ENCODE measurements around the gene AGPAT4. TPM values are rescaled to one million over a fixed set of nuclear protein-coding genes. Genes with fewer than 3 reads are reported as not detected.

Gene AGPAT4
- polyA plus RNA-seq, 3 donors, result 6.4 to 15.8 (median 6.9) TPM

DNA sequence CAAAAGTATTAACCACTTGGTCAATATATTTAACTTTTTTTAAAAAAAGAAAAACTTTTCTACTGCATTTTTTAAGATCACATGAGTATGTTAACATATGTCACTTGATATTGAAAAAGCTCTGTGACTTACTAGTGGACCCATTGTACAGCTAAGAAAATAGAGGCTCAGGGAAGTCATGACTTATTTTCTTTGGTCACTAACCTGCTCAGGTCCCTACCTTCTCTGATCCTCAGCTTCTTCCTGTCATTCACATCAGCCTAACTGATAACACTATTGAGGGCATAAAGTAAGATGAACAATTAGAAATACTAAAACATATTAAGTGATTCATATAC lies 19.8 kb downstream of the AGPAT4 start:
- no peaks in the 10 kb centered on the region for H3K4me1 ChIP-seq (ENCODE audit: control insufficient read depth in 1 of 2, insufficient read depth in 2 of 2, low read length in 2 of 2)
- no peak overlapping the region for H3K27ac ChIP-seq (ENCODE audit: low read depth in 1 of 2, low read length in 2 of 2)
- H3K27me3 ChIP-seq (ENCODE audit: control insufficient read depth in 2 of 2, insufficient read depth in 2 of 2, low read length in 2 of 2), result no peaks in the 10 kb centered on the region
- Mint-ChIP-seq H3K9me3 (peaks cover 0 to 3% (median 0%) of the 10 kb centered on the region in 7 donors), H3K4me1 (peaks cover 6% of the 10 kb centered on the region), H3K36me3 (peaks cover 4 to 7% of the 10 kb centered on the region in 2 donors), H3K4me3 (no peak overlapping the region), H3K27ac (no peak overlapping the region), H3K27me3 (ENCODE audit: low read depth in 3 of 3) (peaks cover 0 to 2% (median 0%) of the 10 kb centered on the region in 3 donors)
- DNase-seq, result no peak
- no peak overlapping the region for H3K4me3 ChIP-seq (replicated peaks in 1 of 3; ENCODE audit: low read depth in 2 of 3, low read length in 3 of 3)
- H3K9ac ChIP-seq (ENCODE audit: insufficient read depth, low read length, poor library complexity, severe bottlenecking), result no peak overlapping the region
- H3K9me3 ChIP-seq (replicated peaks in 1 of 2; ENCODE audit: control insufficient read depth in 1 of 2, insufficient read depth in 1 of 2, low read length in 2 of 2), result no peaks in the 10 kb centered on the region
- H3K36me3 ChIP-seq (replicated peaks in 1 of 2; ENCODE audit: control insufficient read depth in 1 of 2, insufficient read depth in 2 of 2, low read length in 2 of 2), result no peaks in the 10 kb centered on the region
- H4K20me1 ChIP-seq (ENCODE audit: insufficient read depth, low read length), result peaks cover 15% of the 10 kb centered on the region
- intact Hi-C loops (cut with micrococcal nuclease), result no loop called here
- H3K79me2 ChIP-seq (ENCODE audit: insufficient read depth, low read length), result no peaks in the 10 kb centered on the region
- no peak overlapping the region for H3K4me2 ChIP-seq (replicated peaks; ENCODE audit: extremely low read depth, low read length, poor library complexity, severe bottlenecking)
- H2AFZ ChIP-seq (ENCODE audit: insufficient read depth, low read depth, low read length, poor library complexity, severe bottlenecking), result no peak overlapping the region
- TF ChIP-seq, protein P1, sequence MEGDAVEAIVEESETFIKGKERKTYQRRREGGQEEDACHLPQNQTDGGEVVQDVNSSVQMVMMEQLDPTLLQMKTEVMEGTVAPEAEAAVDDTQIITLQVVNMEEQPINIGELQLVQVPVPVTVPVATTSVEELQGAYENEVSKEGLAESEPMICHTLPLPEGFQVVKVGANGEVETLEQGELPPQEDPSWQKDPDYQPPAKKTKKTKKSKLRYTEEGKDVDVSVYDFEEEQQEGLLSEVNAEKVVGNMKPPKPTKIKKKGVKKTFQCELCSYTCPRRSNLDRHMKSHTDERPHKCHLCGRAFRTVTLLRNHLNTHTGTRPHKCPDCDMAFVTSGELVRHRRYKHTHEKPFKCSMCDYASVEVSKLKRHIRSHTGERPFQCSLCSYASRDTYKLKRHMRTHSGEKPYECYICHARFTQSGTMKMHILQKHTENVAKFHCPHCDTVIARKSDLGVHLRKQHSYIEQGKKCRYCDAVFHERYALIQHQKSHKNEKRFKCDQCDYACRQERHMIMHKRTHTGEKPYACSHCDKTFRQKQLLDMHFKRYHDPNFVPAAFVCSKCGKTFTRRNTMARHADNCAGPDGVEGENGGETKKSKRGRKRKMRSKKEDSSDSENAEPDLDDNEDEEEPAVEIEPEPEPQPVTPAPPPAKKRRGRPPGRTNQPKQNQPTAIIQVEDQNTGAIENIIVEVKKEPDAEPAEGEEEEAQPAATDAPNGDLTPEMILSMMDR (IDR thresholded peaks at IDR 0.05), result no peak

DNA sequence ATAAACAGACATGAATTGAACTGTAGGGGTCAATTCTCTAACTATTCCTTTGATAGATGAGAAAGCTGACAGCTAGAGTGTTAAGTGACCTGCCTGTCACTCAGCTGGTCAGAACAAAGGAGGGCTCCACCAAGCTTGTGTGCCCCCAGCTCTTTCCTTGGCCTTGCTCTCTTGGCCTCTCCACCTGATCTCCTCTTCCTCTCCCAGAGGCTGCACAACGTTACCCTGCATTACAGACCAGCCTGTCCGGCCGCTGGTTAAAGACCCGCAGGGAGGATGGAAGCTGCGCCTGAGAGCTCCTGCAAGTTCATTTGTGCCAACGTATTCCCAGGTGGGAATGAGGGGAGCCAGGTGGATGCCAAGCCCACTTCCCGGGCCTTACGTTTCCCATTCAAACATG lies 22.5 kb downstream of the AGPAT4 start:
- Histone ChIP-seq H3K9ac (ENCODE audit: insufficient read depth, low read length, poor library complexity, severe bottlenecking) (no peak overlapping the region), H3K79me2 (ENCODE audit: insufficient read depth, low read length) (no peaks in the 10 kb centered on the region), H3K4me3 (replicated peaks in 1 of 3; ENCODE audit: low read depth in 2 of 3, low read length in 3 of 3) (no peak overlapping the region), H2AFZ (ENCODE audit: insufficient read depth, low read depth, low read length, poor library complexity, severe bottlenecking) (no peak overlapping the region), H3K27me3 (ENCODE audit: control insufficient read depth in 2 of 2, insufficient read depth in 2 of 2, low read length in 2 of 2) (no peaks in the 10 kb centered on the region), H3K27ac (ENCODE audit: low read depth in 1 of 2, low read length in 2 of 2) (no peak overlapping the region), H3K36me3 (replicated peaks in 1 of 2; ENCODE audit: control insufficient read depth in 1 of 2, insufficient read depth in 2 of 2, low read length in 2 of 2) (no peaks in the 10 kb centered on the region), H4K20me1 (ENCODE audit: insufficient read depth, low read length) (peaks cover 14% of the 10 kb centered on the region), H3K9me3 (replicated peaks in 1 of 2; ENCODE audit: control insufficient read depth in 1 of 2, insufficient read depth in 1 of 2, low read length in 2 of 2) (no peaks in the 10 kb centered on the region), H3K4me2 (replicated peaks; ENCODE audit: extremely low read depth, low read length, poor library complexity, severe bottlenecking) (no peak overlapping the region), H3K4me1 (ENCODE audit: control insufficient read depth in 1 of 2, insufficient read depth in 2 of 2, low read length in 2 of 2) (no peaks in the 10 kb centered on the region)
- intact Hi-C loops (cut with micrococcal nuclease), result no loop called here
- DNase-seq, result no peak
- no peak overlapping the region for H3K4me3 Mint-ChIP-seq
- H3K27me3 Mint-ChIP-seq (ENCODE audit: low read depth in 3 of 3), result no peaks in the 10 kb centered on the region
- TF ChIP-seq, protein P1 (IDR thresholded peaks at IDR 0.05), result no peak
- H3K36me3 Mint-ChIP-seq, result peaks cover under 1 to 5% of the 10 kb centered on the region in 2 donors
- H3K4me1 Mint-ChIP-seq, result peaks cover 6% of the 10 kb centered on the region
- no peak overlapping the region for H3K27ac Mint-ChIP-seq
- H3K9me3 Mint-ChIP-seq, result peaks cover 0 to 4% (median 3%) of the 10 kb centered on the region in 7 donors
- whole genome bisulfite sequencing (ENCODE audit: insufficient coverage), result 100% methylated on average over 3 of the region's 8 CpGs
